GM12872 (cell line): ENCODE data around the gene ARHGEF7.

Source experiments
- TF ChIP-seq, protein P1 (sequence below): IDR thresholded peaks from 3 replicates; pipeline ENCODE4 v1.5.1; 2011; ENCODE audit warnings: low read depth, mild to moderate bottlenecking, low read length, moderate library complexity; ENCODE audit not compliant: insufficient read depth

Gene ARHGEF7

DNA sequence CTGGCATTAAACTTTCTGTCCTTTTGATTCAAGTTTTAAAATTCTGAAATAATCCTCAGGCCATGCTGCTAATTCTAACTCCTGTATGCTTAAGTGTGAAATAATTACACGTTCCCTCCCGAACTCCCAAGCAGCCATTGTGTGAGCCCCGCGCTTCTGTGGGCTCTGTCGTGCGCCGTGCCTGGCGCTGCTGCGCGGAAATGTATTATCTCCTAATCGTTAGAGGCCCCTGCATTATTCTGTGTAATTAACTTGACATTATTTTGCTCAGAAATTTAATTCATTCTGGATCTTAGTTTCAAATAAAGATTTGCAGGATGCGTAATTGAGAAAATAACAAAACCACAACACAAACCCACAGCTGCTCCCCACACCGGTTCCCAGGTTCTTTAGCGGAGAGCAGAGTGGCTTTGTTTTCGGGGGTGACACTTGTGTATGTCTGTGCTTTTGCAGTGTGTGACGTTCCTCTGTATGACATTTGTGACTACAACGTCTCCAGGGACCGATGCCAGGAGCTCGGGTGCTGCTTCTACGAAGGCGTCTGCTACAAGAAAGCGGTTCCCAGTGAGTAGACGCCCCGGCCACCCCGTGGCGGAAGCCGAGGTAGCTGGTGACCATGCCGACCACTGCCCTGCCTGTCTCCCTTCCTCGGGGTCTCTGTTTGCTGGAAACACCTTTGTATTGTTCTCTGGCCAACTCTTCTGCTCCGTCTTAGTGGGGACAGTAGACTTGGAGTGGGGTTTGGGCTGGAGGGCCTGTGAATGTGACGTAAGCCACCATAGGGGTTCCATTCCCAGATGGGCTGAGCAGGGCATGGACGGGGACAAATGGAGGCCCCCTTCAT lies 212.8 kb downstream of the ARHGEF7 start:
- TF ChIP-seq, protein P1, sequence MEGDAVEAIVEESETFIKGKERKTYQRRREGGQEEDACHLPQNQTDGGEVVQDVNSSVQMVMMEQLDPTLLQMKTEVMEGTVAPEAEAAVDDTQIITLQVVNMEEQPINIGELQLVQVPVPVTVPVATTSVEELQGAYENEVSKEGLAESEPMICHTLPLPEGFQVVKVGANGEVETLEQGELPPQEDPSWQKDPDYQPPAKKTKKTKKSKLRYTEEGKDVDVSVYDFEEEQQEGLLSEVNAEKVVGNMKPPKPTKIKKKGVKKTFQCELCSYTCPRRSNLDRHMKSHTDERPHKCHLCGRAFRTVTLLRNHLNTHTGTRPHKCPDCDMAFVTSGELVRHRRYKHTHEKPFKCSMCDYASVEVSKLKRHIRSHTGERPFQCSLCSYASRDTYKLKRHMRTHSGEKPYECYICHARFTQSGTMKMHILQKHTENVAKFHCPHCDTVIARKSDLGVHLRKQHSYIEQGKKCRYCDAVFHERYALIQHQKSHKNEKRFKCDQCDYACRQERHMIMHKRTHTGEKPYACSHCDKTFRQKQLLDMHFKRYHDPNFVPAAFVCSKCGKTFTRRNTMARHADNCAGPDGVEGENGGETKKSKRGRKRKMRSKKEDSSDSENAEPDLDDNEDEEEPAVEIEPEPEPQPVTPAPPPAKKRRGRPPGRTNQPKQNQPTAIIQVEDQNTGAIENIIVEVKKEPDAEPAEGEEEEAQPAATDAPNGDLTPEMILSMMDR, result no peak

DNA sequence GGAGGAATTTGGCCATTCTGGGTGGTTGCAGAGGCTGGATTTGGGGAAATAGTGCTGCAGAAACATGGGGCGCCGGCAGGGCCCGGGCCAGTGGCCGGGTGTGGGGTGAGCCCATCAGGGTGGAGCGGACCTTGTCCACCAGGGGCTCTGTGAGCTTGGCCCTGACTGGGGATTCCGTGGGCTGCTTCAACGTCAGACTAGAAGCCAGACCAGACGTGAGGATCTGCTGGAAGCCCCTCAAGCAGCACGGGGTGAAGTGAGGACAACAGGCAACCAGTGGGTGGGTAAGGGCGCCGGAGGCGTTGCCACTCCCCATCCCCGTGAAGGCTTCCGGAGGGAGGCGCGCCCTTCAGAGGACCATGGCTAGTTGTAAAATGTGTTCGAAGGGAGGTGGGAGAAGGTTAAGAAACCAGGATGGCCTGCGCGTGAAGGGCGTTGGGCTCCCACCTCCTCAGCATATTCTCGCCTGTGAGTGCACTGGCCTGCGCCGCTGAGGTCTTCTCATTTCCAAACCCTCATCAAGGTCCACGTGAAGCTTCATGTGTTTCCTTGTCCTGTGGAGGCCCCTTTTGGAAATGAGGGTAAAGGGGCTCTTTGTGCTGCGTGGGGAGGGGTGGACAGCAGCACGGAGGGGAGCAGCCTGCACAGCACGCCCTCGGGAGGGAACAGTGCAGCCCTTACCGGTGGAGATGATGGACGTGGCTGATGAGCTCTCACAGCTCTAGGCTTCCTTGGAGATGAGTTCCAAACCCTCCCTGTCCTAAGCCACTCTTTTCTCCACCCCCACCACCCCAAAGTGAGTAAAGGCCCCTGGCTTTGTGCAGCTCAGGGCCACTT lies 213.7 kb downstream of the ARHGEF7 start:
- TF ChIP-seq, protein P1, result no peak

DNA sequence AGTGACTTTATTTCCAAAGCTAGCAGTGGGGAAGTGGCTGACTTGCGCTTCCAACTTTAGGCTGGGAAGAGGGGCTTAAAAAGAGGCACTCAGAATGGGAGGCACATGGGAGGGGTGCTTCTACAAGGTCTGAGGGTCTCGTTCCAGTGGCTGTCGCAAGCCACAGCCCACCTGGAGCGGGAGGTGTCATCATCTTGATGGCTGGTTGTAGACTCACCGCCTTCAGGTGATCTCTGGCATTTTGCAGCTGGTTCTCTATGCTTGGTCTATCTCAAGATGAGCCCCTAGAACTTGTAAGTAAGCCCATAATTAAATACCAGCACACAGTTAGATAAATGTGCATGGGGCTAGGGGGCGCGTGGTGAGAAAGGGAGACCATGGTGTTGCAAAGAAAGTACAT lies 214.5 kb downstream of the ARHGEF7 start:
- TF ChIP-seq, protein P1, result no peak

DNA sequence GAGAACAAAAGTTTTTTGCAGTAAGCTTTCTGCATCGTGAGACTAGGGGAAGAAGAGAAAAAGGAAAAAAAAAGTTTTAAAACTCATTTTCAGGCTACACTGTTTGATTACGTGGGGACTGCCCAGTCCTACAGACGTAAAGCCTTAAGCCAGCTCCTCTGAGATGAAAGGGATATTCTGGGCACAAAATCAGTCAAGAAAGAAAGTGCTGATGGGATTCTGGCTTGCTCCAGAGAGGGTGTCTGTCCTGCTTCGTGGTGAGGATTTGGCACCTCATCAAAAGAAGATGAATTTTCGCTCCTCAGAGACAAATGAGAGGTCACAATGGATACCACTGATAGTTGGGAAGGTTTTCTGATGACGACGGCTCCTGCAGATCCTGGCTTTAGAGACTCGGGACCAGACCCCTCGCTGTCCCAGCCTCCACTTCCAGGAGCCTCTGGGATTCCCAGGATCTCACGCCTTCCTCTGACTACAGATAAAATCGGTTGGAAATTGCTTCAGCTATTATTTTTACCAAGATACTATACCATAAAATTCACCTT lies 215.0 kb downstream of the ARHGEF7 start:
- TF ChIP-seq, protein P1, result no peak

DNA sequence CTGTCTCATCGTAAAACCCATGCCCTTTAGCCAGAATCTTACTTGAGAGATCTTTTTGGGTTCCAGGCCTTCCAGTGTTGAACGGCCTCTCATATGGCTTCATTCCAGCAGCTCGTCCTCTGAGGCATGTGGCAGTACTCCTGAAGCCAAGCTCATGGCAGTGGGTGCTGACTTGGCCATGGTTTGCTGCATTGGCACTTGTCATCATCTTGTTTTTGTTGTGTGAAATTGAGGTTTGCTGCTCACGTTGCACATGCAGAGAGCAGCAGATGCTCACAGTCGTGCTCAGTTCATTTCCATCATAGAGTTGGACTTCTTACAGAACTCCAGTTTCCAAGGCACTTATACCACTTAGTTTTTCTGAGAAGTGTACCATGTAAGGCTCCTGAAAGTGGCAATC lies 220.2 kb downstream of the ARHGEF7 start:
- TF ChIP-seq, protein P1, result no peak

DNA sequence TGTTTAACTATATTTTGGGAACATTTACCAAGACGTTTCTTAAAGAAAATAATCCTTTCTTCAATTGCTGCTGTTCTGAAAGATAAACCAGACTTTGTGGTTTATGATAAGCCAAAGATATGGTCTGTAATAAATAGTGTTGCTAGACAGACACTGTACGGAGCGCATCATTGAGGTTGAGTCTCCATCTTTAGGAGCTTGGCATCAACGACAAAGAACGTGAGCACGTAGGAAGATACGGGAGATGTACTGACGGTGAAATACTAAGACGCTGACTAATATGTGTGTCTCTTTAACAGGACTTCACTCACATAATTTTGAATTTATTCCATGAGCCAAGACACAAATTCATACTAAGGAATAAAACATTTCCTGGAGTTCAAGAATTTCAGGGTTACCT lies 221.6 kb downstream of the ARHGEF7 start:
- TF ChIP-seq, protein P1, result no peak

DNA sequence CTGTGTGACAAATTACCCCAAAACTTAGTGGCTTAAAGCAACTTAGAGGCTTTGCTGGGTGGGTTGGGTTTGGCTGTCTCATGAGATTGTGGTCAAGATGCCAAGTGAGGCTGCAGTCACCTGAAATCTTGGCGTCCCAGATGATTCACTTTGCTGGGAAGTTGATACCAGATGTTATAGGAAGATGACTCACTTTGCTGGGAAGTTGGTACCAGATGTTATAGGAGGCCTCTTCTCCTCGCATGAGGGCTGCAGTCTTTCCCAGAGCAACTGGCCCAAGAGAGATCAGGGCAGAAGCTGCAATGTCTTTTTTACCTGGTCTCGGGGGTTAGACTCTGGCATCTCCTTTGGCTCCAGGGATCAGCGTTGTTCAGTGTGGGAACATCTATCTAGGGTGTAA lies 222.1 kb downstream of the ARHGEF7 start:
- TF ChIP-seq, protein P1, result no peak
